Loucy (cell line): Measurements from ENCODE around the gene CLEC18A.

Experiments used
- H2AFZ ChIP-seq: fragments of 200-600 bp; sonication (generic); 2 replicates; pipeline ENCODE4 v1.6.0; 2016; ENCODE audit warnings: antibody characterized with exemption, mild to moderate bottlenecking, low read length, moderate library complexity
- H3F3A ChIP-seq: fragments of 200-600 bp; 2 replicates; pipeline ENCODE4 v1.6.0; 2016; ENCODE audit warnings: antibody characterized with exemption, low read depth, mild to moderate bottlenecking
- H3K27me3 ChIP-seq: fragments of 200-600 bp; sonication (generic); 2 replicates; pipeline ENCODE4 v1.6.1; 2014; ENCODE audit warnings: low read length, mild to moderate bottlenecking; ENCODE audit not compliant: insufficient read depth, poor library complexity, severe bottlenecking
- H3K36me3 ChIP-seq: fragments of 200-600 bp; sonication (generic); 2 replicates; pipeline ENCODE4 v1.6.1; 2016; ENCODE audit warnings: low read length; ENCODE audit not compliant: insufficient read depth
- H3K4me1 ChIP-seq: fragments of 200-600 bp; sonication (generic); 2 replicates; pipeline ENCODE4 v1.5.1; 2014; ENCODE audit warnings: low read length, mild to moderate bottlenecking; ENCODE audit not compliant: insufficient read depth, poor library complexity, severe bottlenecking
- H3K4me2 ChIP-seq: fragments of 200-600 bp; sonication (generic); 2 replicates; pipeline ENCODE4 v1.6.0; 2014; ENCODE audit warnings: antibody characterized with exemption, low read length, low read depth, mild to moderate bottlenecking; ENCODE audit not compliant: poor library complexity, severe bottlenecking
- H3K4me3 ChIP-seq: fragments of 200-600 bp; sonication (generic); 2 replicates; pipeline ENCODE4 v1.5.1; 2014; ENCODE audit warnings: low read length, mild to moderate bottlenecking, mixed read lengths; ENCODE audit not compliant: poor library complexity, severe bottlenecking
- H3K79me2 ChIP-seq: fragments of 200-600 bp; sonication (generic); 2 replicates; pipeline ENCODE4 v1.6.1; 2014; ENCODE audit warnings: low read length; ENCODE audit not compliant: insufficient read depth
- H3K9ac ChIP-seq: fragments of 200-600 bp; sonication (generic); 2 replicates; pipeline ENCODE4 v1.6.0; 2014; ENCODE audit warnings: mild to moderate bottlenecking, low read depth, low read length, moderate library complexity; ENCODE audit not compliant: poor library complexity, severe bottlenecking
- H3K9me2 ChIP-seq: fragments of 200-600 bp; sonication (generic); replicated peaks from 2 replicates; pipeline ENCODE4 v1.6.1; 2016; ENCODE audit warnings: low read depth, low read length, mixed read lengths
- H3K9me3 ChIP-seq: fragments of 200-600 bp; sonication (generic); 2 replicates; pipeline ENCODE4 v1.6.1; 2014; ENCODE audit warnings: mild to moderate bottlenecking, antibody characterized with exemption, low read length, low read depth; ENCODE audit not compliant: insufficient read depth
- H4K20me1 ChIP-seq: fragments of 200-600 bp; sonication (generic); 2 replicates; pipeline ENCODE4 v1.6.0; 2014; ENCODE audit warnings: antibody characterized with exemption, low read length, mild to moderate bottlenecking; ENCODE audit not compliant: insufficient read depth, poor library complexity, severe bottlenecking
- EZH2phosphoT487 ChIP-seq: fragments of 200-600 bp; IDR thresholded peaks from 2 replicates; pipeline ENCODE4 v1.6.1; 2018; ENCODE audit warnings: antibody characterized with exemption, mild to moderate bottlenecking, moderate library complexity, borderline replicate concordance
- TF ChIP-seq, protein P1 (sequence below): fragments of 200-600 bp; sonication (generic); conservative IDR thresholded peaks from 2 replicates; pipeline ENCODE4 v1.5.1; 2014; ENCODE audit warnings: mild to moderate bottlenecking, antibody characterized with exemption, low read length

CLEC18A gene

DNA sequence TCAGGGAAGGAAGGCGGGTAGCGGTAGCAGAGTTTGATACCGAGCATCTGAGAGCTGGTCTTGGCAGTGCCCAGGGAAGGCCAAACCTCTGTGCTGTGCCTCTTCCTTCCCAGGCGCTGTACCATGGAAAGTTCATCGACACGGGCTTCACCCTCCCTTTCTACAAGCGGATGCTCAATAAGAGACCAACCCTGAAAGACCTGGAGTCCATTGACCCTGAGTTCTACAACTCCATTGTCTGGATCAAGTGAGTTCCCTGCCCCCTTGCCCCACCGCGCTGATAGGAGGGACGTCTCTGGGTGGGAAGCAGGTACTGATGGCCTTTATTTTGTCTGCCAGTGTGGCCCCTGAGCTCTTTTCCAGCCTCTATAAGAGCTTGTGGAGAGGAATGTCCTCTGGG, 15.4 kb upstream of the CLEC18A start:
- H3K27me3 ChIP-seq, result no peaks in the 10 kb centered on the region
- H3K36me3 ChIP-seq, result peaks cover 5% of the 10 kb centered on the region; the same call in 1 of the 2 replicates
- H2AFZ ChIP-seq, result no peak overlapping the region
- H3F3A ChIP-seq, result no peaks in the 10 kb centered on the region
- H4K20me1 ChIP-seq, result no peaks in the 10 kb centered on the region
- no peaks in the 10 kb centered on the region for H3K79me2 ChIP-seq
- no peak overlapping the region for H3K9ac ChIP-seq
- TF ChIP-seq EZH2phosphoT487, result no peak
- TF ChIP-seq, protein P1, sequence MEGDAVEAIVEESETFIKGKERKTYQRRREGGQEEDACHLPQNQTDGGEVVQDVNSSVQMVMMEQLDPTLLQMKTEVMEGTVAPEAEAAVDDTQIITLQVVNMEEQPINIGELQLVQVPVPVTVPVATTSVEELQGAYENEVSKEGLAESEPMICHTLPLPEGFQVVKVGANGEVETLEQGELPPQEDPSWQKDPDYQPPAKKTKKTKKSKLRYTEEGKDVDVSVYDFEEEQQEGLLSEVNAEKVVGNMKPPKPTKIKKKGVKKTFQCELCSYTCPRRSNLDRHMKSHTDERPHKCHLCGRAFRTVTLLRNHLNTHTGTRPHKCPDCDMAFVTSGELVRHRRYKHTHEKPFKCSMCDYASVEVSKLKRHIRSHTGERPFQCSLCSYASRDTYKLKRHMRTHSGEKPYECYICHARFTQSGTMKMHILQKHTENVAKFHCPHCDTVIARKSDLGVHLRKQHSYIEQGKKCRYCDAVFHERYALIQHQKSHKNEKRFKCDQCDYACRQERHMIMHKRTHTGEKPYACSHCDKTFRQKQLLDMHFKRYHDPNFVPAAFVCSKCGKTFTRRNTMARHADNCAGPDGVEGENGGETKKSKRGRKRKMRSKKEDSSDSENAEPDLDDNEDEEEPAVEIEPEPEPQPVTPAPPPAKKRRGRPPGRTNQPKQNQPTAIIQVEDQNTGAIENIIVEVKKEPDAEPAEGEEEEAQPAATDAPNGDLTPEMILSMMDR, result no peak
- H3K4me3 ChIP-seq, result no peak overlapping the region
- H3K4me1 ChIP-seq, result peaks cover 3% of the 10 kb centered on the region
- H3K4me2 ChIP-seq, result no peak overlapping the region
- no peaks in the 10 kb centered on the region for H3K9me3 ChIP-seq
- H3K9me2 ChIP-seq, result no peaks in the 10 kb centered on the region

DNA sequence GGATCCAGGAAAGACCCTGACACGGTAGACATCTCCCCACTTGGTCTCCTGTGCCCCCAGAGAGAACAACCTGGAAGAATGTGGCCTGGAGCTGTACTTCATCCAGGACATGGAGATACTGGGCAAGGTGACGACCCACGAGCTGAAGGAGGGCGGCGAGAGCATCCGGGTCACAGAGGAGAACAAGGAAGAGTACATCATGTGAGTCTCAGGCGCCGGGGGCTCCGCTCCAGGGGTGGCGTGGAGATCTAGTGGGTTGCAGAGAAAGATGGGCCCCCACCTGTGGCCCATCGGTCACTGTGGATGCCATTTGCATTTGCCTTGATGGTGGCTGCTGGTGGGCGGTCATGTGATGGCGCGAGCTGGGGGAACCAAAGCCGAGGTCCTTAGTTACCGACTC, 14.9 kb upstream of the CLEC18A start:
- Histone ChIP-seq H3K27me3 (no peaks in the 10 kb centered on the region), H3K4me2 (no peak overlapping the region), H3K36me3 (peaks cover 5% of the 10 kb centered on the region; the same call in 1 of the 2 replicates), H3K79me2 (no peaks in the 10 kb centered on the region), H3K9ac (no peak overlapping the region), H3F3A (no peaks in the 10 kb centered on the region), H2AFZ (no peak overlapping the region), H3K4me1 (peaks cover 3% of the 10 kb centered on the region), H4K20me1 (no peaks in the 10 kb centered on the region), H3K9me2 (no peaks in the 10 kb centered on the region), H3K9me3 (no peaks in the 10 kb centered on the region), H3K4me3 (no peak overlapping the region)
- TF ChIP-seq, protein P1, result no peak
- TF ChIP-seq EZH2phosphoT487, result no peak

DNA sequence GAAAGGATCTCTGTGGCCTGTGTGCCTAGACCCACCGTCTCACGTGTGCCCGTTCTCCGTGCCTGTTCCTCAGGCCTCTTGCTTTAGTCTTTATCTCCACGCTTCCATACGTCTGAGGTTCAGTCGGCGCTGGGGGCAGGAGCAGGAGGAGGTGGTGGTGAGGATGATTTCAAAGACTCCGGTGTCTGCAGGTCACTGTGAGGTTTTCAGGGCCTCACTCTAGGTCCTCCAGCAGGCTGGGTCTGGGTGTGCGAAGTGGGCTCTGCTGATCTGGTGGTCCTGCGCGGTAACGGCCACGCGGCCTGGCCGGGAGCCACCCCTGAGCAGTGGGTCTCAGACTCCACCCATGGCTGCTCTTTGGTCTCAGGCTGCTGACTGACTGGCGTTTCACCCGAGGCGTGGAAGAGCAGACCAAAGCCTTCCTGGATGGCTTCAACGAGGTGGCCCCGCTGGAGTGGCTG, 14.4 kb upstream of the CLEC18A start:
- no peak overlapping the region for H3K4me3 ChIP-seq

More for the DNA sequence above, 14.4 kb upstream of the CLEC18A start:
- Histone ChIP-seq H3K79me2 (no peaks in the 10 kb centered on the region), H4K20me1 (no peaks in the 10 kb centered on the region), H3K9me2 (no peaks in the 10 kb centered on the region), H2AFZ (no peak overlapping the region), H3F3A (no peaks in the 10 kb centered on the region), H3K36me3 (peaks cover 5% of the 10 kb centered on the region; the same call in 1 of the 2 replicates), H3K4me2 (no peak overlapping the region), H3K27me3 (no peaks in the 10 kb centered on the region), H3K4me1 (peaks cover 3% of the 10 kb centered on the region), H3K9me3 (no peaks in the 10 kb centered on the region), H3K9ac (no peak overlapping the region)
- TF ChIP-seq EZH2phosphoT487, result no peak
- TF ChIP-seq, protein P1, result no peak
